H1 (cell line): ENCODE measurements around the gene NT5M. TPM values are rescaled to one million over a fixed set of nuclear protein-coding genes. Genes with fewer than 3 reads are reported as not detected.

Source experiments
- CTCF ChIA-PET: fragments of 300-600 bp; sonication (Branson Sonifier 250); formaldehyde crosslinking; loops from one replicate; lab custom pipeline; 2021; ENCODE audit not compliant: partially characterized antibody; lab: Charles Lee
- POLR2A ChIA-PET: fragments of 300-600 bp; sonication (Branson Sonifier 250); formaldehyde crosslinking; loops from one replicate; lab custom pipeline; 2021; ENCODE audit warnings: inconsistent platforms; ENCODE audit not compliant: partially characterized antibody; lab: Charles Lee
- DNase-seq, 2 experiments: peaks; one replicate each; pipeline versions ENCODE4 v3.0.0 to v3.0.0-alpha.2; 2010 to 2022; ENCODE audit warnings: low spot score in 2 of 2, low read depth in 1 of 2, mixed read lengths in 1 of 2
- FAIRE-seq: peaks from 2 replicates; lab custom pipeline; 2011; peaks lifted over from hg19 to GRCh38; lab: Jason Lieb, UNC
- H2AFZ ChIP-seq: 2 replicates; pipeline ENCODE4 v1.8.1; 2012; ENCODE audit warnings: low read length, inconsistent platforms
- H2AK5ac ChIP-seq: 2 replicates; pipeline ENCODE4 v1.6.1; 2013; ENCODE audit warnings: low read depth, low read length
- H2BK120ac ChIP-seq: replicated peaks from 2 replicates; pipeline ENCODE3; 2013; ENCODE audit warnings: low read depth, low read length, inconsistent platforms
- H2BK12ac ChIP-seq: 2 replicates; pipeline ENCODE4 v1.6.1; 2013; ENCODE audit warnings: low read depth, low read length
- H2BK15ac ChIP-seq: 2 replicates; pipeline ENCODE4 v1.6.1; 2013; ENCODE audit warnings: low read length
- H2BK20ac ChIP-seq: 2 replicates; pipeline ENCODE4 v1.6.1; 2013; ENCODE audit warnings: low read length
- H2BK5ac ChIP-seq: 2 replicates; pipeline ENCODE4 v1.6.1; 2013; ENCODE audit warnings: low read depth, low read length
- H3K14ac ChIP-seq: 2 replicates; pipeline ENCODE4 v1.6.1; 2013; ENCODE audit warnings: inconsistent platforms; ENCODE audit not compliant: insufficient read length
- H3K18ac ChIP-seq: 2 replicates; pipeline ENCODE4 v1.6.1; 2013; ENCODE audit warnings: low read length; ENCODE audit errors: extremely low read depth
- H3K23ac ChIP-seq: 2 replicates; pipeline ENCODE4 v1.6.1; 2013; ENCODE audit warnings: inconsistent platforms; ENCODE audit not compliant: insufficient read length
- H3K23me2 ChIP-seq: 2 replicates; pipeline ENCODE4 v1.6.1; 2013; ENCODE audit warnings: low read depth, low read length
- H3K27ac ChIP-seq: 2 replicates; pipeline ENCODE4 v1.6.1; 2011; ENCODE audit warnings: low read depth, low read length, inconsistent platforms
- H3K27me3 ChIP-seq, 4 experiments: replicated peaks in 1 of 4; 1 replicate in 1 of 4; 2 replicates in 3 of 4; pipeline versions ENCODE4 v1.6.1 to v1.8.1; 2011 to 2013; ENCODE audit warnings: low read length in 3 of 4, mild to moderate bottlenecking in 3 of 4, inconsistent platforms in 2 of 4, mixed read lengths in 2 of 4, moderate library complexity in 1 of 4; ENCODE audit not compliant: control insufficient read depth in 3 of 4, insufficient read depth in 3 of 4; ENCODE audit errors: extremely low read depth in 1 of 4
- H3K36me3 ChIP-seq, 4 experiments: 2 replicates each; pipeline versions ENCODE4 v1.6.1 to v1.8.1; 2011 to 2013; ENCODE audit warnings: mild to moderate bottlenecking in 4 of 4, low read length in 3 of 4, moderate library complexity in 2 of 4, control low read depth in 1 of 4, inconsistent platforms in 1 of 4; ENCODE audit not compliant: insufficient read depth in 4 of 4, control insufficient read depth in 2 of 4
- H3K4ac ChIP-seq: replicated peaks from 2 replicates; pipeline ENCODE3; 2013; ENCODE audit warnings: low read length, low read depth, mixed read lengths, inconsistent platforms; ENCODE audit not compliant: insufficient read length
- H3K4me1 ChIP-seq, 4 experiments: replicated peaks in 1 of 4; 1 replicate in 1 of 4; 2 replicates in 3 of 4; pipeline versions ENCODE4 v1.6.1 to v1.8.1; 2011 to 2013; ENCODE audit warnings: low read length in 3 of 4, inconsistent platforms in 2 of 4, mixed read lengths in 1 of 4; ENCODE audit not compliant: insufficient read depth in 4 of 4, control insufficient read depth in 3 of 4
- H3K4me2 ChIP-seq, 2 experiments: 2 replicates each; pipeline versions ENCODE4 v1.6.1 to v1.8.1; 2011 to 2013; ENCODE audit warnings: low read depth in 2 of 2, low read length in 2 of 2, control low read depth in 1 of 2, inconsistent platforms in 1 of 2, mild to moderate bottlenecking in 1 of 2; ENCODE audit not compliant: insufficient read depth in 1 of 2
- H3K4me3 ChIP-seq, 4 experiments: fragments of 200-600, 300-600 bp in 1 of 4; sonication (generic), shearing (Covaris generic), sonication (Bioruptor Twin) in 1 of 4; 2 replicates each; pipeline versions ENCODE4 v1.5.1 to v1.8.1; 2011 to 2016; ENCODE audit warnings: low read length in 4 of 4, low read depth in 3 of 4, control low read depth in 2 of 4, inconsistent platforms in 2 of 4, mild to moderate bottlenecking in 2 of 4, mixed read lengths in 1 of 4, moderate library complexity in 1 of 4; ENCODE audit not compliant: insufficient read depth in 2 of 4; ENCODE audit errors: extremely low read depth in 1 of 4
- H3K56ac ChIP-seq: replicated peaks from 2 replicates; pipeline ENCODE3; 2013; ENCODE audit warnings: low read depth, mild to moderate bottlenecking, mixed read lengths, low read length, inconsistent platforms; ENCODE audit not compliant: insufficient read length
- H3K79me1 ChIP-seq: 2 replicates; pipeline ENCODE4 v1.6.1; 2013; ENCODE audit warnings: low read depth, low read length, control low read depth
- H3K79me2 ChIP-seq, 2 experiments: 2 replicates each; pipeline versions ENCODE4 v1.6.1 to v1.8.1; 2012 to 2013; ENCODE audit warnings: low read length in 2 of 2, mild to moderate bottlenecking in 2 of 2, inconsistent platforms in 1 of 2; ENCODE audit not compliant: insufficient read depth in 2 of 2, control insufficient read depth in 1 of 2
- H3K9ac ChIP-seq, 4 experiments: replicated peaks in 1 of 4; 1 replicate in 1 of 4; 2 replicates in 3 of 4; pipeline versions ENCODE4 v1.6.1 to v1.8.1; 2011 to 2013; ENCODE audit warnings: low read depth in 3 of 4, low read length in 3 of 4, control low read depth in 2 of 4, mild to moderate bottlenecking in 2 of 4, moderate library complexity in 2 of 4, inconsistent platforms in 1 of 4; ENCODE audit errors: extremely low read depth in 1 of 4
- H3K9me3 ChIP-seq, 2 experiments: 2 replicates each; pipeline versions ENCODE4 v1.6.1 to v1.8.1; 2012 to 2013; ENCODE audit warnings: mild to moderate bottlenecking in 2 of 2, moderate library complexity in 2 of 2, control low read depth in 1 of 2, inconsistent platforms in 1 of 2, low read depth in 1 of 2, low read length in 1 of 2, mixed read lengths in 1 of 2; ENCODE audit not compliant: insufficient read depth in 2 of 2
- H4K20me1 ChIP-seq, 2 experiments: replicated peaks in 1 of 2; 2 replicates each; pipeline versions ENCODE3 to v1.8.1; 2011 to 2013; ENCODE audit warnings: inconsistent platforms in 2 of 2, low read length in 2 of 2, mild to moderate bottlenecking in 1 of 2; ENCODE audit not compliant: insufficient read depth in 2 of 2, control insufficient read depth in 1 of 2
- H4K5ac ChIP-seq: 2 replicates; pipeline ENCODE4 v1.6.1; 2013; ENCODE audit warnings: low read length, low read depth, mixed read lengths, inconsistent platforms; ENCODE audit not compliant: insufficient read length
- H4K8ac ChIP-seq: 2 replicates; pipeline ENCODE4 v1.8.0; 2013; ENCODE audit warnings: mild to moderate bottlenecking, moderate library complexity, low read length, inconsistent platforms; ENCODE audit not compliant: insufficient read depth; ENCODE audit errors: extremely low read depth
- H4K91ac ChIP-seq: replicated peaks from 2 replicates; pipeline ENCODE3; 2013; ENCODE audit warnings: low read length, mixed read lengths, inconsistent platforms; ENCODE audit not compliant: insufficient read length
- ASH2L ChIP-seq: fragments of 200-600, 300-600 bp; sonication (generic); IDR thresholded peaks from one replicate; pipeline ENCODE4 v1.7.1; 2017; ENCODE audit warnings: low read length
- ATF2 ChIP-seq: IDR thresholded peaks from 2 replicates; pipeline ENCODE4 v1.6.1; 2012; ENCODE audit warnings: low read length, inconsistent platforms
- CBX5 ChIP-seq: fragments of 300-800, 300-1000 bp; sonication (generic); IDR thresholded peaks from 2 replicates; pipeline ENCODE4 v1.7.1; 2016; ENCODE audit warnings: antibody characterized with exemption, low read length, low read depth
- CEBPB ChIP-seq: IDR thresholded peaks from 2 replicates; pipeline ENCODE4 v1.6.1; 2012; ENCODE audit warnings: low read depth, low read length
- EZH2 ChIP-seq: fragments of 200-600 bp; sonication (generic); IDR thresholded peaks from 2 replicates; pipeline ENCODE4 v1.7.1; 2012; ENCODE audit warnings: low read depth, mild to moderate bottlenecking, moderate library complexity, low read length, inconsistent platforms; ENCODE audit not compliant: severe bottlenecking
- FOSL1 ChIP-seq: IDR thresholded peaks from 2 replicates; pipeline ENCODE4 v1.6.1; 2011; ENCODE audit warnings: mild to moderate bottlenecking, low read depth, low read length, moderate library complexity; ENCODE audit not compliant: insufficient read depth
- JUND ChIP-seq: IDR thresholded peaks from 2 replicates; pipeline ENCODE4 v1.6.1; 2011; ENCODE audit warnings: mild to moderate bottlenecking, improper control_type of control experiment, low read length
- MAFK ChIP-seq: IDR thresholded peaks from 2 replicates; pipeline ENCODE4 v1.6.1; 2012; ENCODE audit warnings: low read depth, mild to moderate bottlenecking, improper control_type of control experiment, low read length
- NANOG ChIP-seq: IDR thresholded peaks from 2 replicates; pipeline ENCODE4 v1.6.1; 2011; ENCODE audit warnings: low read length, low read depth, mild to moderate bottlenecking, inconsistent platforms; ENCODE audit not compliant: insufficient read depth, poor library complexity, severe bottlenecking
- RBBP5 ChIP-seq: IDR thresholded peaks from 2 replicates; pipeline ENCODE4 v1.7.1; 2012; ENCODE audit warnings: low read depth, mild to moderate bottlenecking, inconsistent platforms, low read length, moderate library complexity, borderline replicate concordance
- SP4 ChIP-seq: IDR thresholded peaks from 2 replicates; pipeline ENCODE4 v1.6.1; 2012; ENCODE audit warnings: low read length, inconsistent platforms
- SRF ChIP-seq: IDR thresholded peaks from 2 replicates; pipeline ENCODE4 v1.6.1; 2011; ENCODE audit warnings: mild to moderate bottlenecking, low read depth, low read length, moderate library complexity
- SUZ12 ChIP-seq: fragments of 200-600 bp; sonication (generic); IDR thresholded peaks from 2 replicates; pipeline ENCODE4 v1.6.1; 2012; ENCODE audit warnings: mild to moderate bottlenecking, inconsistent platforms, low read length, moderate library complexity, mixed read lengths
- WGBS, 2 experiments: shearing (Covaris generic) in 1 of 2; methylation state at CpG; one replicate each; pipeline versions ENCODE4 v1.1.6 to v1.1.7; 2013 to 2015; ENCODE audit warnings: low lambda C conversion rate in 2 of 2, mixed read lengths in 2 of 2, inconsistent platforms in 1 of 2, low coverage in 1 of 2, missing lambda C conversion rate in 1 of 2; ENCODE audit not compliant: insufficient replicate concordance in 2 of 2, insufficient coverage in 1 of 2, insufficient read length in 1 of 2; ENCODE audit errors: extremely low coverage in 1 of 2, missing lambda C conversion rate in 1 of 2; 5-methylcytosine and 5-hydroxymethylcytosine counted together
- polyA plus RNA-seq, 7 experiments: library from polyadenylated mRNA; depleted of rRNA in 3 of 7; stranded (reverse) in 5 of 7; unstranded in 2 of 7; fragments of >200 nt in 5 of 7; fragments of 200-250 nt in 2 of 7; gene quantifications; 1 replicate in 5 of 7; 2 replicates in 1 of 7; 4 replicates in 1 of 7; pipeline versions ENCODE4 v1.2.1 to v1.2.3, GENCODE V29; 2011 to 2013; ENCODE audit warnings: missing spikeins in 2 of 7, mixed read lengths in 2 of 7
- total RNA-seq: library from RNA; stranded (reverse); fragmentation: NEBNext Ultra II Directional; extraction: Animal tissue kit (Norgen Biotek cat#: 25700); gene quantifications from 2 replicates; pipeline ENCODE4 v1.2.1, GENCODE V29; 2021

The NT5M gene
- total and polyA plus RNA-seq, 2 of the 8 experiments (the other 6 are each of a cell fraction or from before 2014, with no cell fraction given), result 7.6 to 18.2 TPM

GRCh38 chr17:17349724-17350106, 46.5 kb downstream of the NT5M start:
- no peak overlapping the region for H3K4me2 ChIP-seq
- no peak overlapping the region for H3K18ac ChIP-seq
- H3K4ac ChIP-seq, result no peak overlapping the region
- DNase-seq (no peak), FAIRE-seq (no peak)
- no peak overlapping the region for H3K23ac ChIP-seq
- H3K56ac ChIP-seq, result no peak overlapping the region
- no peaks in the 10 kb centered on the region for H3K27me3 ChIP-seq
- H3K79me2 ChIP-seq, result no peaks in the 10 kb centered on the region
- H4K91ac ChIP-seq, result no peak overlapping the region
- no peak overlapping the region for H2BK12ac ChIP-seq
- no peaks in the 10 kb centered on the region for H3K36me3 ChIP-seq
- H3K9me3 ChIP-seq, result no peaks in the 10 kb centered on the region
- no peak overlapping the region for H2BK20ac ChIP-seq
- no peaks in the 10 kb centered on the region for H4K20me1 ChIP-seq
- WGBS, 2 experiments, result 83% methylated on average over 14 of the region's 14 CpGs; no CpG with 5 or more reads in 1 of the 2 experiments
- H4K5ac ChIP-seq, result no peak overlapping the region
- no peak overlapping the region for H3K27ac ChIP-seq
- H3K79me1 ChIP-seq, result no peaks in the 10 kb centered on the region
- H3K14ac ChIP-seq, result no peak overlapping the region
- POLR2A ChIA-PET, result interaction anchor here (0.7 to 1.4 kb wide), 2 partner anchors 147 to 1801 kb away, joined by 3 to 7 read pairs; partner anchors contain the start of gene RASD1
- H3K4me3 ChIP-seq, result no peak overlapping the region; a peak in 1 of 8 replicates
- CTCF ChIA-PET, result interaction anchor here (0.7 to 8.0 kb wide), 5 partner anchors 18 to 341 kb away, joined by 3 to 94 read pairs (median 4); no protein-coding TSS in a partner anchor
- no peak overlapping the region for H2AFZ ChIP-seq
- no peaks in the 10 kb centered on the region; the same call in 1 of the 2 replicates for H3K23me2 ChIP-seq
- H2BK15ac ChIP-seq, result no peak overlapping the region
- no peak overlapping the region for H3K9ac ChIP-seq
- H2BK120ac ChIP-seq, result no peak overlapping the region
- H2AK5ac ChIP-seq, result no peak overlapping the region
- no peak overlapping the region for H2BK5ac ChIP-seq
- H4K8ac ChIP-seq, result no peak overlapping the region
- peaks cover 0 to 9% (median 8%) of the 10 kb centered on the region in 4 experiments; a peak in 5 of 7 replicates for H3K4me1 ChIP-seq
- TF ChIP-seq ASH2L (no peak), NANOG (no peak), CBX5 (no peak), SUZ12 (no peak), CEBPB (no peak), ATF2 (no peak), SP4 (no peak), FOSL1 (no peak), EZH2 (no peak), SRF (no peak), JUND (no peak), RBBP5 (no peak), MAFK (no peak)
